ENCODE results near the gene METTL16. TPM values are rescaled to one million over a fixed set of nuclear protein-coding genes. Genes with fewer than 3 reads are reported as not detected.

METTL16 gene
- total and polyA plus RNA-seq, 2 experiments from 2014 or later, result 40.1 to 80.8 TPM

- Histone ChIP-seq H3K9me2 (ENCODE audit: insufficient read depth) (no peaks in the 10 kb centered on the region), H3F3A (replicated peaks; ENCODE audit: low read depth) (no peaks in the 10 kb centered on the region; the same call in 1 of the 2 replicates), H3K36me3 (ENCODE audit: insufficient read depth) (no peaks in the 10 kb centered on the region), H4K20me1 (replicated peaks; ENCODE audit: insufficient read depth) (no peaks in the 10 kb centered on the region; the same call in 1 of the 2 replicates), H3K79me2 (replicated peaks; ENCODE audit: insufficient read depth) (peaks cover 16% of the 10 kb centered on the region), H3K4me2 (no peak overlapping the region), H3K4me3 (no peak overlapping the region), H2AFZ (no peak overlapping the region), H3K4me1 (ENCODE audit: insufficient read depth) (peaks cover 18% of the 10 kb centered on the region), H3K27me3 (ENCODE audit: insufficient read depth) (no peaks in the 10 kb centered on the region), H3K27ac (ENCODE audit: low read depth) (no peak overlapping the region)
- Mint-ChIP-seq H3K27ac (no peak overlapping the region), H3K4me1 (peaks cover 39% of the 10 kb centered on the region), H3K36me3 (ENCODE audit: low read depth) (peaks cover 9% of the 10 kb centered on the region; the same call in 2 of the 3 replicates), H3K9me3 (no peaks in the 10 kb centered on the region), H3K4me3 (no peak overlapping the region), H3K27me3 (ENCODE audit: insufficient read depth, low read depth, poor library complexity) (peaks cover 22% of the 10 kb centered on the region)
- TF ChIP-seq ZNF331 (CRISPR knock-in tag; IDR thresholded peaks at IDR 0.05; ENCODE audit: low read depth), result no peak
- TF ChIP-seq CREB1 (CRISPR knock-in tag; IDR thresholded peaks at IDR 0.05; ENCODE audit: low read depth), result no peak
- TF ChIP-seq, protein P1, sequence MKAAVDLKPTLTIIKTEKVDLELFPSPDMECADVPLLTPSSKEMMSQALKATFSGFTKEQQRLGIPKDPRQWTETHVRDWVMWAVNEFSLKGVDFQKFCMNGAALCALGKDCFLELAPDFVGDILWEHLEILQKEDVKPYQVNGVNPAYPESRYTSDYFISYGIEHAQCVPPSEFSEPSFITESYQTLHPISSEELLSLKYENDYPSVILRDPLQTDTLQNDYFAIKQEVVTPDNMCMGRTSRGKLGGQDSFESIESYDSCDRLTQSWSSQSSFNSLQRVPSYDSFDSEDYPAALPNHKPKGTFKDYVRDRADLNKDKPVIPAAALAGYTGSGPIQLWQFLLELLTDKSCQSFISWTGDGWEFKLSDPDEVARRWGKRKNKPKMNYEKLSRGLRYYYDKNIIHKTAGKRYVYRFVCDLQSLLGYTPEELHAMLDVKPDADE (IDR thresholded peaks at IDR 0.05), result no peak
- no peak for TF ChIP-seq JUNB (IDR thresholded peaks at IDR 0.05; ENCODE audit: unreplicated experiment)
- no peak for TF ChIP-seq EZH2phosphoT487 (IDR thresholded peaks at IDR 0.05; ENCODE audit: unreplicated experiment)
- TF ChIP-seq POLR2AphosphoS5 (IDR thresholded peaks at IDR 0.05; ENCODE audit: low read depth), result no peak
- no peak for TF ChIP-seq REST (IDR thresholded peaks at IDR 0.05; ENCODE audit: unreplicated experiment)
- no peak for TF ChIP-seq STAT1 (IDR thresholded peaks at IDR 0.05; ENCODE audit: unreplicated experiment)
- no peak for TF ChIP-seq ZNF114 (CRISPR knock-in tag; IDR thresholded peaks at IDR 0.05)
- no peak for TF ChIP-seq CTCF (conservative IDR thresholded peaks at IDR 0.05; ENCODE audit: low read depth in 2 of 2)
- no peak for TF ChIP-seq EZH2 (IDR thresholded peaks at IDR 0.05; ENCODE audit: low read depth, unreplicated experiment)
- TF ChIP-seq NANOG (IDR thresholded peaks at IDR 0.05; ENCODE audit: borderline replicate concordance), result no peak
- ATAC-seq (no peak), DNase-seq (ENCODE audit: low spot score) (no peak)
These were observed 125.1 kb downstream of the METTL16 start for GRCh38 chr17:2386400-2387085.

All from GM23338 (cell line).